Measurements from ENCODE around the gene ATP6V0E2. TPM values are rescaled to one million over a fixed set of nuclear protein-coding genes. Genes with fewer than 3 reads are reported as not detected.

The ATP6V0E2 gene
- total RNA-seq, 4 donors from 2014 or later = 17.9 to 55.1 (median 32.7) TPM

GRCh38 chr7:149872419-149873073 lies 1.2 kb upstream of the ATP6V0E2 start:
- Histone ChIP-seq H3K27me3 (no peaks in the 10 kb centered on the region), H3K27ac (replicated peaks in 1 of 4) (peak overlapping the region; percentile 93 to 97 (median 96)), H3K9me3 (no peaks in the 10 kb centered on the region), H3K4me1 (peaks cover 22 to 35% (median 25%) of the 10 kb centered on the region in 4 donors), H3K36me3 (peaks cover 0 to 31% (median 11%) of the 10 kb centered on the region in 4 donors), H3K4me3 (peak overlapping the region; percentile 83 to 94 (median 92))
- intact Hi-C loops (cut with DNase I) = loop anchor here (5.0 kb wide), 1 partner anchor 35 kb away; the partner anchor contains the start of gene ZNF862
- WGBS = 19% methylated on average over 13 of the region's 13 CpGs
- DNase-seq (ENCODE audit: extremely low spot score) = peak; percentile 97
- TF ChIP-seq POLR2A (IDR thresholded peaks at IDR 0.05; ENCODE audit: low read depth) (no peak), EP300 (IDR thresholded peaks at IDR 0.05) (no peak), POLR2AphosphoS5 (IDR thresholded peaks at IDR 0.05) (peak; percentile 63 to 88)
- TF ChIP-seq, protein P1, sequence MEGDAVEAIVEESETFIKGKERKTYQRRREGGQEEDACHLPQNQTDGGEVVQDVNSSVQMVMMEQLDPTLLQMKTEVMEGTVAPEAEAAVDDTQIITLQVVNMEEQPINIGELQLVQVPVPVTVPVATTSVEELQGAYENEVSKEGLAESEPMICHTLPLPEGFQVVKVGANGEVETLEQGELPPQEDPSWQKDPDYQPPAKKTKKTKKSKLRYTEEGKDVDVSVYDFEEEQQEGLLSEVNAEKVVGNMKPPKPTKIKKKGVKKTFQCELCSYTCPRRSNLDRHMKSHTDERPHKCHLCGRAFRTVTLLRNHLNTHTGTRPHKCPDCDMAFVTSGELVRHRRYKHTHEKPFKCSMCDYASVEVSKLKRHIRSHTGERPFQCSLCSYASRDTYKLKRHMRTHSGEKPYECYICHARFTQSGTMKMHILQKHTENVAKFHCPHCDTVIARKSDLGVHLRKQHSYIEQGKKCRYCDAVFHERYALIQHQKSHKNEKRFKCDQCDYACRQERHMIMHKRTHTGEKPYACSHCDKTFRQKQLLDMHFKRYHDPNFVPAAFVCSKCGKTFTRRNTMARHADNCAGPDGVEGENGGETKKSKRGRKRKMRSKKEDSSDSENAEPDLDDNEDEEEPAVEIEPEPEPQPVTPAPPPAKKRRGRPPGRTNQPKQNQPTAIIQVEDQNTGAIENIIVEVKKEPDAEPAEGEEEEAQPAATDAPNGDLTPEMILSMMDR (IDR thresholded peaks at IDR 0.05) = peak; percentile 16 to 35 (median 32)

DNA sequence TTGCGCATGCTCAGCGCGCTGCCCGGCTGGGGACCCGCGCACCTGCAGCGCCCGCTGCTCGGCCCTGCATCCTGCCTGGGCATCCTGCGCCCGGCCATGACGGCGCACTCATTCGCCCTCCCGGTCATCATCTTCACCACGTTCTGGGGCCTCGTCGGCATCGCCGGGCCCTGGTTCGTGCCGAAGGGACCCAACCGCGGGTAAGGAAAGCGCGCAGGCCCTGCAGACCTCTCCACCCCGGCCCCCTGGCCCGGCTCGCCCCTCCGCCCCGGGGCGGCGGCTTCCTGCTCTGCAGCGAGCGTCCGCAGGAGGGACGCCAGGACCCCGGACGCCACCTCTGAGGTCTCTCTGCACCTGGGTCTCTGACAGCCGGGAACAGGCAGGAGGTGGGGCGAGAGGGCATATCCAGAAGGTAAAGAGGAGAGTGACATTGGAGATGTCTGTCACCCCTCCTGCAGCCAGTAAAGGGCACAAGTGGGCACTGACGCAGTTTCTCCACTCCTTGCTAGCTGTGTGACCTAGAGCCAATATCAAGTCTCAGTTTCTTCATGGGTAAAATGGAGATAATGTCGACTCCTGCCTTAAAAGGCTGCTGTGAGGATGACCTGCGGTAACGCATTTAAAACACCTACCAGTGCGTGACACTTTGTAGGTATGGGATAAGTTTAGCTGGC lies 338 bp downstream of the ATP6V0E2 start:
- 59% methylated on average over 5 of the region's 46 CpGs for WGBS

GRCh38 chr7:149874644-149875028 lies 867 bp downstream of the ATP6V0E2 start:
- Histone ChIP-seq H3K36me3 (peaks cover 0 to 29% (median 19%) of the 10 kb centered on the region in 4 donors), H3K27me3 (no peaks in the 10 kb centered on the region), H3K9me3 (no peaks in the 10 kb centered on the region), H3K27ac (replicated peaks in 1 of 4) (no peak overlapping the region), H3K4me3 (peak overlapping the region; percentile 83 to 94 (median 92)), H3K4me1 (peaks cover 22 to 30% (median 25%) of the 10 kb centered on the region in 4 donors)
- intact Hi-C loops (cut with DNase I) = loop anchor here (5.0 kb wide), 1 partner anchor 37 kb away; the partner anchor contains the start of gene ZNF862
- TF ChIP-seq POLR2AphosphoS5 (IDR thresholded peaks at IDR 0.05) (no peak), EP300 (IDR thresholded peaks at IDR 0.05) (no peak), POLR2A (IDR thresholded peaks at IDR 0.05; ENCODE audit: low read depth) (no peak)
- TF ChIP-seq, protein P1 (IDR thresholded peaks at IDR 0.05) = no peak
- no peak for DNase-seq (ENCODE audit: extremely low spot score)
- 77% methylated on average over 8 of the region's 8 CpGs for WGBS

More for the DNA sequence above, 338 bp downstream of the ATP6V0E2 start:
- Histone ChIP-seq H3K4me3 (peak overlapping the region; percentile 83 to 94 (median 92)), H3K4me1 (peaks cover 22 to 30% (median 25%) of the 10 kb centered on the region in 4 donors), H3K27me3 (no peaks in the 10 kb centered on the region), H3K36me3 (peaks cover 0 to 29% (median 17%) of the 10 kb centered on the region in 4 donors), H3K9me3 (no peaks in the 10 kb centered on the region), H3K27ac (replicated peaks in 1 of 4) (peak overlapping the region; percentile 93 to 97 (median 96))
- intact Hi-C loops (cut with DNase I) = loop anchor here (5.0 kb wide), 1 partner anchor 37 kb away; the partner anchor contains the start of gene ZNF862
- DNase-seq (ENCODE audit: extremely low spot score) = peak; percentile 47
- TF ChIP-seq POLR2A (IDR thresholded peaks at IDR 0.05; ENCODE audit: low read depth) (no peak), POLR2AphosphoS5 (IDR thresholded peaks at IDR 0.05) (no peak), EP300 (IDR thresholded peaks at IDR 0.05) (no peak)
- TF ChIP-seq, protein P1 (IDR thresholded peaks at IDR 0.05) = peak in 2 of 3 experiments; percentile 7 to 13

DNA sequence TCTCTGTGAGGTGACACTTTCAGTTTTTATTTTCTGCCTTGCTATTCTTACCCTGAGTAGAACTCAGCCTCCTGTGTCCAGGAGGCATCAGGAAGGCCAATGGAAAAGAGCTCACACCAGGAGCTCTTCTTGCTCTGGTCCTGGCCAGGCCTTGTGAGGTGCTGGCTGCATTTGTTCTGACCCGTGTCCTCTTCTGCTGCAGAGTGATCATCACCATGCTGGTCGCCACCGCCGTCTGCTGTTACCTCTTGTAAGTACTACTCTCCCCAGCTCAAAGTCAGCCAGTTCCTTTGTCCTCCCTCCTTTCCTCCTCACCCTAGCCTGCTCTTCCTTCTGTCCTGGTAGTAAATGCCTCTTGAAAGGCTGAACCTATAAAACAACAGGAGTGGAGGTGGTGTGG lies 1.6 kb downstream of the ATP6V0E2 start:
- Histone ChIP-seq H3K36me3 (peaks cover 0 to 29% (median 21%) of the 10 kb centered on the region in 4 donors), H3K27me3 (no peaks in the 10 kb centered on the region), H3K4me3 (no peak overlapping the region), H3K9me3 (no peaks in the 10 kb centered on the region), H3K27ac (replicated peaks in 1 of 4) (no peak overlapping the region), H3K4me1 (peaks cover 23 to 34% (median 27%) of the 10 kb centered on the region in 4 donors)
- intact Hi-C loops (cut with DNase I) = no loop called here
- WGBS = 98% methylated on average over 4 of the region's 4 CpGs
- DNase-seq (ENCODE audit: extremely low spot score) = peak; percentile 83
- TF ChIP-seq, protein P1 (IDR thresholded peaks at IDR 0.05) = no peak
- TF ChIP-seq POLR2AphosphoS5 (IDR thresholded peaks at IDR 0.05) (no peak), EP300 (IDR thresholded peaks at IDR 0.05) (no peak), POLR2A (IDR thresholded peaks at IDR 0.05; ENCODE audit: low read depth) (no peak)
